Measurements from ENCODE around the gene VGLL2. TPM values are rescaled to one million over a fixed set of nuclear protein-coding genes. Genes with fewer than 3 reads are reported as not detected.

The VGLL2 gene
- total RNA-seq, 1 donor from 2014 or later: not detected

- TF ChIP-seq CTCF (IDR thresholded peaks at IDR 0.05): no peak
Measured at GRCh38 chr6:117253785-117254184, 11.6 kb upstream of the VGLL2 start.

GRCh38 chr6:117262799-117263198 is 2.6 kb upstream of the VGLL2 start:
- H3K4me3 ChIP-seq: no peak overlapping the region
- H3K36me3 ChIP-seq: no peaks in the 10 kb centered on the region
- no peaks in the 10 kb centered on the region for H3K9me3 ChIP-seq
- intact Hi-C loops (cut with DNase I): no loop called here
- no peaks in the 10 kb centered on the region for H3K4me1 ChIP-seq
- no peak for DNase-seq (ENCODE audit: low spot score in 2 of 2)
- TF ChIP-seq CTCF (IDR thresholded peaks at IDR 0.05): no peak
- no peak overlapping the region for H3K27ac ChIP-seq
- peaks cover 7% of the 10 kb centered on the region for H3K27me3 ChIP-seq

More at GRCh38 chr6:117253785-117254184, 11.6 kb upstream of the VGLL2 start:
- Histone ChIP-seq H3K27ac (no peak overlapping the region), H3K4me3 (no peak overlapping the region), H3K27me3 (no peaks in the 10 kb centered on the region), H3K9me3 (no peaks in the 10 kb centered on the region), H3K4me1 (no peaks in the 10 kb centered on the region), H3K36me3 (no peaks in the 10 kb centered on the region)
- intact Hi-C loops (cut with DNase I): no loop called here
- DNase-seq (ENCODE audit: low spot score in 2 of 2): no peak

DNA sequence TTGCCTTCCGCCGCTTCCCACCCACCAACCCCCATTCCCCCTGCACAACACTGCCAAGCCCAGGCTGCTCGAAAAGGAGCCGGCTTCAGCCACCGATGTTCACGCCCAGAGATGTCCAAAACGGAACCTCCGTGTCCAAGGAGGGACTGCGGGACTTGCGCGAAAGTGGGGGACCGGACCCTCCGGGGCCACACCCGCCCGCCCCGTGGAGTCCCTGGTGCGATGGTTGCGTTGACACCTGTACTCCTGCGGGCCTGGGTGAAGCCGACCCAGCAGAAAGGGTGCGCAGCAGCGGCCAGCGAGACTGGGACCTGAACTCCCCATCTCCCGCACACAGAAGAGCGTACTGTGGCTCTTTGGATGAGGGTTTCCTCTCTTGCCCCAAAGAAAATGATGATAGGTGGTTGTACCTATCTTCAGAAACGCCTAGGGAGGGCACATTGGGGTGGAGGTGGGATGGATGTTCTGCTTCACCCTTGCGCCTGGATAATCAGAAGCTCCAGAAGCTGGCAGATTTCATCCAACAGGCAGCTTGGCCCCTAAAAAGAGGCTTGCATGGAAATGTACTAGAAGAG is 1.9 kb upstream of the VGLL2 start:
- H3K36me3 ChIP-seq: no peaks in the 10 kb centered on the region
- H3K4me1 ChIP-seq: no peaks in the 10 kb centered on the region
- H3K4me3 ChIP-seq: no peak overlapping the region
- H3K27ac ChIP-seq: no peak overlapping the region
- H3K9me3 ChIP-seq: no peaks in the 10 kb centered on the region
- no peak for TF ChIP-seq CTCF (IDR thresholded peaks at IDR 0.05)
- DNase-seq (ENCODE audit: low spot score in 2 of 2): no peak
- H3K27me3 ChIP-seq: peaks cover 13% of the 10 kb centered on the region
- intact Hi-C loops (cut with DNase I): no loop called here

GRCh38 chr6:117264369-117264691 is 1.0 kb upstream of the VGLL2 start:
- DNase-seq (ENCODE audit: low spot score in 2 of 2): no peak
- Histone ChIP-seq H3K36me3 (no peaks in the 10 kb centered on the region), H3K27ac (no peak overlapping the region), H3K9me3 (no peaks in the 10 kb centered on the region), H3K4me1 (no peaks in the 10 kb centered on the region), H3K27me3 (peaks cover 13% of the 10 kb centered on the region), H3K4me3 (peak overlapping the region; percentile 51 to 61)
- intact Hi-C loops (cut with DNase I): no loop called here
- TF ChIP-seq CTCF (IDR thresholded peaks at IDR 0.05): no peak

DNA sequence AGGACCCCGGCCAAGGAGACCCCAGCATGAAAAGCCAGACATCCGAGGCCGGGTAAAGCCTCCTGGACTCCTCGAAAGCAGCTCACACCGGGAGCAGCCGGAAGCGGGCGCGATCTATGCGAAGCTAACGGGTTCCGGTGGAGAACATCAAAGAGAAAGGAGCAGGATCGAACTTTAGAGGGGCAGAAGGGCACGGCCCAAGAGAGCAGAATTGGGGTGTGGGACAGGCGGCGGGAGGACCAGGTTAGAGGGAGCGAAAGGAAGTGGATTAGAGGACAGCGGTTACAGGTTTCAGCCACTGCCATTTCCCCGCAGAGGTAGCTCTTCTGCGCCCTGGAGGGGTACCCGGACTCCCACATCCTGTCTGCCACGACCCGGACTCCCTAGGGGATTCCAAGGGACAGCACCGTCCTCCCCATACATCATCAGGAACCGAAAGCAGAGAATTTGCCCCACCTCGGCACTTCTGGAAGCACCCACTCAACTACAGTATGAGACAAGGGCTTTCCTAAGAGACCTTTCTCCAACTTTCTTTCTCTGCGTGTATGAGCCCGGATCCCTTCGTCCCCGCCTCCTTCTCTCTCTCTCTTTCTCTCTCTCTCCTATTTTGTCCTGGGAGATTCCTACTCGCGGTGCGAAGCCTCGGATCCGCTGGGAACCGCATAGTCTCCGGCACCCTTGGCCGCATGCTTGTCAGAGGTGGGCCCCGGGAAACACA is 507 bp upstream of the VGLL2 start:
- no peak for TF ChIP-seq CTCF (IDR thresholded peaks at IDR 0.05)
- intact Hi-C loops (cut with DNase I): no loop called here
- H3K9me3 ChIP-seq: no peaks in the 10 kb centered on the region
- peaks cover 13% of the 10 kb centered on the region for H3K27me3 ChIP-seq
- no peaks in the 10 kb centered on the region for H3K36me3 ChIP-seq
- DNase-seq (ENCODE audit: low spot score in 2 of 2): no peak
- H3K27ac ChIP-seq: no peak overlapping the region
- no peaks in the 10 kb centered on the region for H3K4me1 ChIP-seq
- H3K4me3 ChIP-seq: peak overlapping the region; percentile 51 to 61
